Smooth muscle cell (in vitro differentiated cells): ENCODE data around the gene RNF152. TPM values are rescaled to one million over a fixed set of nuclear protein-coding genes. Genes with fewer than 3 reads are reported as not detected.

Source experiments
- DNase-seq: peaks from one replicate; lab custom pipeline; 2025; ENCODE audit not compliant: unreplicated experiment; lab: John Stamatoyannopoulos, UW
- H2AFZ ChIP-seq: fragments of 200-600 bp; sonication (generic); 2 replicates; pipeline ENCODE4 v1.6.0; 2016; ENCODE audit warnings: antibody characterized with exemption, low read depth, mild to moderate bottlenecking
- H3F3A ChIP-seq: fragments of 200-600 bp; sonication (generic); 2 replicates; pipeline ENCODE4 v1.6.0; 2017; ENCODE audit warnings: antibody characterized with exemption, low read depth
- H3K27ac ChIP-seq: fragments of 200-600 bp; sonication (generic); 2 replicates; pipeline ENCODE4 v1.5.1; 2016; ENCODE audit warnings: low read depth, mild to moderate bottlenecking
- H3K27me3 ChIP-seq: fragments of 200-600 bp; sonication (generic); 2 replicates; pipeline ENCODE4 v1.6.1; 2016; ENCODE audit warnings: low read depth, mild to moderate bottlenecking
- H3K36me3 ChIP-seq: fragments of 200-600 bp; sonication (generic); 2 replicates; pipeline ENCODE4 v1.5.1; 2016; ENCODE audit warnings: low read depth
- H3K4me1 ChIP-seq: fragments of 200-600 bp; sonication (generic); 2 replicates; pipeline ENCODE4 v1.5.1; 2016; ENCODE audit warnings: low read depth
- H3K4me2 ChIP-seq: fragments of 200-600 bp; sonication (generic); 2 replicates; pipeline ENCODE4 v1.6.0; 2016; ENCODE audit warnings: mild to moderate bottlenecking
- H3K4me3 ChIP-seq: fragments of 200-600 bp; sonication (generic); 2 replicates; pipeline ENCODE4 v1.5.1; 2016; ENCODE audit warnings: mild to moderate bottlenecking
- H3K79me2 ChIP-seq: fragments of 200-600 bp; sonication (generic); 2 replicates; pipeline ENCODE4 v1.6.0; 2016; ENCODE audit warnings: low read depth, mild to moderate bottlenecking
- H3K9ac ChIP-seq: fragments of 200-600 bp; sonication (generic); 2 replicates; pipeline ENCODE4 v1.6.0; 2016; ENCODE audit warnings: low read depth
- H3K9me3 ChIP-seq: fragments of 200-600 bp; sonication (generic); replicated peaks from 2 replicates; pipeline ENCODE4 v1.5.1; 2016; ENCODE audit warnings: low read depth
- H4K20me1 ChIP-seq: fragments of 200-600 bp; sonication (generic); 2 replicates; pipeline ENCODE4 v1.6.0; 2016; ENCODE audit warnings: low read depth
- WGBS: methylation state at CpG from one replicate; pipeline ENCODE4 v1.1.7; 2016; ENCODE audit warnings: low lambda C conversion rate; 5-methylcytosine and 5-hydroxymethylcytosine counted together
- polyA plus RNA-seq: library from polyadenylated mRNA; unstranded; fragments of >200 nt; fragmentation: Nextera tagmentation; extraction: Ambion mirVana; gene quantifications from 2 replicates; pipeline ENCODE4 v1.2.1, GENCODE V29; 2016
- total RNA-seq: library from RNA; depleted of rRNA; stranded (reverse); fragments of >200 nt; gene quantifications from 2 replicates; pipeline ENCODE4 v1.2.3, GENCODE V29; 2014
- TF ChIP-seq, protein P1 (sequence below): fragments of 200-600 bp; sonication (generic); IDR thresholded peaks from 2 replicates; pipeline ENCODE4 v1.5.1; 2017; ENCODE audit warnings: borderline replicate concordance, mild to moderate bottlenecking, antibody characterized with exemption; ENCODE audit not compliant: insufficient read depth, poor library complexity, severe bottlenecking

The RNF152 gene, protein sequence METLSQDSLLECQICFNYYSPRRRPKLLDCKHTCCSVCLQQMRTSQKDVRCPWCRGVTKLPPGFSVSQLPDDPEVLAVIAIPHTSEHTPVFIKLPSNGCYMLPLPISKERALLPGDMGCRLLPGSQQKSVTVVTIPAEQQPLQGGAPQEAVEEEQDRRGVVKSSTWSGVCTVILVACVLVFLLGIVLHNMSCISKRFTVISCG
- total RNA-seq = 56.6 and 57.3 TPM in 2 replicates
- 9.9 and 10.6 TPM in 2 replicates for polyA plus RNA-seq

DNA sequence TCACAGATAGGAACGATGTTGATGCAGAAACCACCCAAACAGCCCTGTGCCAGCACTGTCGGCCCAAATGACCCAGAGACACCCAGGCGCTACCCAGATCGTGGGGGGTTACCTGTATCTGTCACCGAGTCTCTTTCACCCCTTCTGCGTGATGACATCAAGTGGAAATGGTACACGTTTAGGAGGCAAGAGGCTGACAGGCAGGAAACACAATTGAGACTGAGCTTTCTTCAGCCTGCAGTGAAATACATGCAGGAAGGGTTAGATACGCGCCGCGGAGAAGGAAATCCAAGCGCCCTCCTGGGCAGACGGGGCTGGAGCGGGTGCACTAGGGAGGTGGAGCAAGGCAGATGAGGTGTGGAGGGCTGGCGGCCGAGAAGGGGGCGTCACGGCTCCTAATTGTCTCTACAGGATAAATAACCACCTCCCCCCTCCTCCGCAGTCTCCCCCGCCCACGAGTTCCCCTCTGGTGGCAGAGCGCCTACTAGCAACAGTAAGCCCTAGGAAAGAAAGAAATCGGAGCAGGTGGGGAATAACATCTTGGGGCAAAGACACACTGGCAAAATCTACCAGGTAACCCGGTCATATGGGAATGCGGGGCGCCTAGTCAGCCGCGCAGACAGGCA lies at the start of gene RNF152:
Gene RNF152 (minus strand): TSS at position 325 of the 626 bp plus-strand sequence. CDS start 76,544 bp downstream, outside the sequence.
- Histone ChIP-seq H3F3A (peaks cover 3% of the 10 kb centered on the region), H3K4me1 (peaks cover 42% of the 10 kb centered on the region), H3K36me3 (no peaks in the 10 kb centered on the region), H3K27ac (peak within 1 kb of the TSS; percentile 54), H3K4me2 (peak within 1 kb of the TSS; percentile 97), H3K4me3 (peak within 1 kb of the TSS; percentile 98), H3K9ac (peak within 1 kb of the TSS; percentile 90), H3K27me3 (no peaks in the 10 kb centered on the region), H3K79me2 (peaks cover 62% of the 10 kb centered on the region), H3K9me3 (no peaks in the 10 kb centered on the region), H2AFZ (no peak within 1 kb of the TSS), H4K20me1 (peaks cover 58% of the 10 kb centered on the region)
- WGBS = 5% methylated on average over 23 of the region's 28 CpGs
- DNase-seq = no peak
- TF ChIP-seq, protein P1, sequence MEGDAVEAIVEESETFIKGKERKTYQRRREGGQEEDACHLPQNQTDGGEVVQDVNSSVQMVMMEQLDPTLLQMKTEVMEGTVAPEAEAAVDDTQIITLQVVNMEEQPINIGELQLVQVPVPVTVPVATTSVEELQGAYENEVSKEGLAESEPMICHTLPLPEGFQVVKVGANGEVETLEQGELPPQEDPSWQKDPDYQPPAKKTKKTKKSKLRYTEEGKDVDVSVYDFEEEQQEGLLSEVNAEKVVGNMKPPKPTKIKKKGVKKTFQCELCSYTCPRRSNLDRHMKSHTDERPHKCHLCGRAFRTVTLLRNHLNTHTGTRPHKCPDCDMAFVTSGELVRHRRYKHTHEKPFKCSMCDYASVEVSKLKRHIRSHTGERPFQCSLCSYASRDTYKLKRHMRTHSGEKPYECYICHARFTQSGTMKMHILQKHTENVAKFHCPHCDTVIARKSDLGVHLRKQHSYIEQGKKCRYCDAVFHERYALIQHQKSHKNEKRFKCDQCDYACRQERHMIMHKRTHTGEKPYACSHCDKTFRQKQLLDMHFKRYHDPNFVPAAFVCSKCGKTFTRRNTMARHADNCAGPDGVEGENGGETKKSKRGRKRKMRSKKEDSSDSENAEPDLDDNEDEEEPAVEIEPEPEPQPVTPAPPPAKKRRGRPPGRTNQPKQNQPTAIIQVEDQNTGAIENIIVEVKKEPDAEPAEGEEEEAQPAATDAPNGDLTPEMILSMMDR = peak; percentile 9

DNA sequence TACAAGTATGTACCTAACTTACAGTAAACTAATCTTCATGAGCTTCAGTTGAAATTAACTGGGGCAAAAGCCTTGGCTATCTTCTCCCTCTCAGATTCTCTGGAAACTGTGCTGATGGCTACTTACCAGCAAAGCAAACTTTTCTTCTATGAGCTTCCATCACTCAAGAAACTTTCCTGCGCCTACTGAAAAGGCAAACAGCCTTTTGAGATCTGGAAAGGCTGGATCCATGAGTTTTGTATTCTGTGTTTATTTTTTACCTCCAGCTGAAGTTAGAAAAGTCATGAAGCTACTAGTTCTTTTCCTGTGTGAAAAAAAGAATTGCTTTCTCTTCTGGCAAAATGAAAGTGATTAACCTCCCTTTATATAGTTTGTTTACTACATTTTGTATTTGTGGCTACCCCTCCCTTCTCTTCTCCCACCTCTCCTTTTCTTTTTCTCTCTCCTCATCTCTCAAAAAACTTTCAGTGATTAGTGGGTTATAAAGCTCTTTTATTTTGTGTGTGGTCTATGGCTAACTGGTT lies 49.2 kb upstream of the RNF152 start:
- H2AFZ ChIP-seq = peak overlapping the region; percentile 97
- peak overlapping the region; percentile 71 for H3K4me2 ChIP-seq
- H3K36me3 ChIP-seq = no peaks in the 10 kb centered on the region
- H3K79me2 ChIP-seq = no peaks in the 10 kb centered on the region
- no peak for DNase-seq
- H3K27me3 ChIP-seq = no peaks in the 10 kb centered on the region
- no peaks in the 10 kb centered on the region for H3K9me3 ChIP-seq
- no peaks in the 10 kb centered on the region for H4K20me1 ChIP-seq
- TF ChIP-seq, protein P1 = no peak
- peak overlapping the region; percentile 33 for H3K9ac ChIP-seq
- peaks cover 5% of the 10 kb centered on the region for H3F3A ChIP-seq
- no peak overlapping the region for H3K4me3 ChIP-seq
- WGBS = 97% methylated on average over 1 of the region's 1 CpG
- peak overlapping the region; percentile 59 for H3K27ac ChIP-seq
- H3K4me1 ChIP-seq = peaks cover 35% of the 10 kb centered on the region

DNA sequence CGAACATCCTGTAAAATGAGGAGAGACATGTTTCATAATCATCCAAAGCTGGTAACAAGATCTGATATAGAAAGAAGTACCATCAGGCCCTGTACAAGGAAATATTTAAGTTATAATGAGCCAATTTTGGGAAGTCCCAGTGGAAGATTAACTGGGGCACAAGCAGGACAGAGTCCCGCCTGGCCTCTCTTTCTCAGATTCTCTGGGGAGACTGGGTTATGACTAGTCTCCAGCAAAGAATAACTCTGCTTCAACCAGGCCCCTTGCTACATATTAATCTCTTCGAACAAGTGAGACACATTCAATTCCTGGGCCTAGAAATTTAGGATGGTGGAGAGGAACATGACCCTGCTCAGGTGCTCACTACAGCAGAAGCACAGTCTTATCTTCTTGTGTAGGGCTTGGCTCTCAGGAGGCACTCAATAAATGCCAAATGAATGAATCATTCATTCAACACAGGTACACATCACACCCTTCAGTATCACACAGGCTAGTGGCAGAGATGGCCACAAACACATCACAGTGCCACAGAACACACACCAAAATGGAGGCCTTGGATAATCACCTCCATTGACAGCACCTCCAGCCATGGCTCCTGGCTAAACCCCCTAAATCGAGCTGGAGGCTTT lies 46.4 kb upstream of the RNF152 start:
- Histone ChIP-seq H3K4me1 (peaks cover 19% of the 10 kb centered on the region), H4K20me1 (no peaks in the 10 kb centered on the region), H3K79me2 (no peaks in the 10 kb centered on the region), H3F3A (no peaks in the 10 kb centered on the region), H3K27ac (no peak overlapping the region), H3K9me3 (no peaks in the 10 kb centered on the region), H3K27me3 (no peaks in the 10 kb centered on the region), H2AFZ (no peak overlapping the region), H3K4me3 (no peak overlapping the region), H3K9ac (no peak overlapping the region), H3K4me2 (no peak overlapping the region), H3K36me3 (no peaks in the 10 kb centered on the region)
- no peak for DNase-seq
- TF ChIP-seq, protein P1 = no peak
- 96% methylated on average over 4 of the region's 4 CpGs for WGBS
